IMR-90 (cell line): ENCODE data around the gene CAMK4. TPM values are rescaled to one million over a fixed set of nuclear protein-coding genes. Genes with fewer than 3 reads are reported as not detected.

Experiments used
- ATAC-seq: fragments of 200-7000 bp; cut with Tn5 transposase; 2 replicates; pipeline ENCODE4 v1.9.1; 2020; ENCODE audit warnings: low read depth, mild to moderate bottlenecking, moderate library complexity
- BruUV-seq: library from RNA; stranded (reverse); fragments of 400-500 nt; replicated peaks from 2 replicates; lab custom pipeline; 2021; lab: Mats Ljungman, UMichigan
- CTCF ChIA-PET: fragments of 300-600 bp; formaldehyde crosslinking; extraction: SDS; loops from one replicate; lab custom pipeline; 2021; ENCODE audit warnings: antibody characterized with exemption; lab: Yijun Ruan, JAX
- POLR2A ChIA-PET: fragments of 300-600 bp; sonication (Branson Sonifier 250); formaldehyde crosslinking; loops from one replicate; lab custom pipeline; 2022; ENCODE audit warnings: antibody characterized with exemption; ENCODE audit not compliant: unreplicated experiment; lab: Charles Lee
- DNase-seq: peaks from one replicate; pipeline ENCODE4 v3.0.0; 2013
- H2AFZ ChIP-seq: replicated peaks from 2 replicates; pipeline ENCODE3; 2013; ENCODE audit warnings: low read length, mild to moderate bottlenecking; ENCODE audit not compliant: poor library complexity
- H2AK5ac ChIP-seq: 2 replicates; pipeline ENCODE4 v1.6.1; 2013; ENCODE audit warnings: low read depth, low read length, inconsistent platforms
- H2AK9ac ChIP-seq: replicated peaks from 2 replicates; pipeline ENCODE3; 2013; ENCODE audit warnings: mild to moderate bottlenecking, low read depth, low read length, moderate library complexity; ENCODE audit not compliant: poor library complexity
- H2BK120ac ChIP-seq: 2 replicates; pipeline ENCODE4 v1.6.1; 2013; ENCODE audit warnings: low read depth, low read length, inconsistent platforms
- H2BK15ac ChIP-seq: 3 replicates; pipeline ENCODE4 v1.6.1; 2013; ENCODE audit warnings: low read depth, low read length, inconsistent platforms
- H2BK20ac ChIP-seq: 2 replicates; pipeline ENCODE4 v1.6.1; 2013; ENCODE audit warnings: low read depth, mild to moderate bottlenecking, inconsistent platforms, low read length, moderate library complexity
- H2BK5ac ChIP-seq: 2 replicates; pipeline ENCODE4 v1.6.1; 2013; ENCODE audit warnings: mild to moderate bottlenecking, low read depth, low read length, inconsistent platforms; ENCODE audit not compliant: poor library complexity, severe bottlenecking
- H3K14ac ChIP-seq: replicated peaks from 2 replicates; pipeline ENCODE4 v1.6.1; 2013; ENCODE audit warnings: low read depth, low read length, inconsistent platforms
- H3K18ac ChIP-seq: 2 replicates; pipeline ENCODE4 v1.6.1; 2013; ENCODE audit warnings: low read depth, low read length, control low read depth
- H3K23ac ChIP-seq: 2 replicates; pipeline ENCODE4 v1.6.1; 2013; ENCODE audit warnings: low read depth, low read length, inconsistent platforms
- H3K27ac ChIP-seq: 2 replicates; pipeline ENCODE4 v1.5.1; 2013; ENCODE audit warnings: mild to moderate bottlenecking, control low read depth, low read length; ENCODE audit not compliant: insufficient read depth
- H3K27me3 ChIP-seq: 2 replicates; pipeline ENCODE4 v1.6.1; 2013; ENCODE audit warnings: low read length; ENCODE audit not compliant: control insufficient read depth, insufficient read depth
- H3K36me3 ChIP-seq: 2 replicates; pipeline ENCODE4 v1.6.1; 2013; ENCODE audit warnings: low read length, mixed read lengths; ENCODE audit not compliant: control insufficient read depth, insufficient read depth
- H3K4ac ChIP-seq: 2 replicates; pipeline ENCODE4 v1.6.1; 2013; ENCODE audit warnings: low read depth, low read length, inconsistent platforms
- H3K4me1 ChIP-seq: 2 replicates; pipeline ENCODE4 v1.6.1; 2013; ENCODE audit warnings: low read length, mixed read lengths; ENCODE audit not compliant: control insufficient read depth, insufficient read depth
- H3K4me2 ChIP-seq: 2 replicates; pipeline ENCODE4 v1.6.1; 2013; ENCODE audit warnings: low read depth, mild to moderate bottlenecking, control low read depth, low read length, moderate library complexity
- H3K4me3 ChIP-seq: 2 replicates; pipeline ENCODE4 v1.5.1; 2013; ENCODE audit warnings: low read depth, mild to moderate bottlenecking, control low read depth, low read length, moderate library complexity; ENCODE audit not compliant: insufficient read depth
- H3K56ac ChIP-seq: 2 replicates; pipeline ENCODE4 v1.6.1; 2013; ENCODE audit warnings: low read length, inconsistent platforms; ENCODE audit not compliant: insufficient read depth; ENCODE audit errors: extremely low read depth
- H3K79me1 ChIP-seq, 2 experiments: 2 replicates each; pipeline ENCODE4 v1.6.1; 2013; ENCODE audit warnings: low read length in 2 of 2, inconsistent platforms in 1 of 2, low read depth in 1 of 2
- H3K9ac ChIP-seq: 2 replicates; pipeline ENCODE4 v1.6.1; 2013; ENCODE audit warnings: low read depth, low read length, control low read depth
- H3K9me1 ChIP-seq: 2 replicates; pipeline ENCODE4 v1.6.1; 2013; ENCODE audit warnings: low read length, inconsistent platforms; ENCODE audit not compliant: insufficient read depth
- H3K9me3 ChIP-seq: 2 replicates; pipeline ENCODE4 v1.6.1; 2013; ENCODE audit warnings: low read length; ENCODE audit not compliant: control insufficient read depth, insufficient read depth
- H4K20me1 ChIP-seq: 2 replicates; pipeline ENCODE4 v1.6.1; 2013; ENCODE audit warnings: low read length, inconsistent platforms; ENCODE audit not compliant: insufficient read depth
- H4K5ac ChIP-seq: 2 replicates; pipeline ENCODE4 v1.6.1; 2013; ENCODE audit warnings: mild to moderate bottlenecking, low read depth, low read length, control low read depth
- H4K8ac ChIP-seq, 2 experiments: 2 replicates each; pipeline ENCODE4 v1.6.1; 2013; ENCODE audit warnings: low read depth in 2 of 2, low read length in 2 of 2, control low read depth in 1 of 2, inconsistent platforms in 1 of 2
- H4K91ac ChIP-seq: 2 replicates; pipeline ENCODE4 v1.6.1; 2013; ENCODE audit warnings: low read depth, low read length, inconsistent platforms; ENCODE audit not compliant: insufficient read depth
- CEBPB ChIP-seq: IDR thresholded peaks from 2 replicates; pipeline ENCODE4 v1.6.1; 2012; ENCODE audit warnings: low read depth, low read length, improper control_type of control experiment
- MXI1 ChIP-seq: IDR thresholded peaks from 2 replicates; pipeline ENCODE4 v1.6.1; 2012; ENCODE audit warnings: low read depth, mild to moderate bottlenecking, low read length, moderate library complexity, borderline replicate concordance
- POLR2A ChIP-seq: IDR thresholded peaks from 2 replicates; pipeline ENCODE4 v1.6.1; 2012; ENCODE audit warnings: mild to moderate bottlenecking, low read depth, low read length
- SMC3 ChIP-seq: fragments of 150-350 bp; IDR thresholded peaks from 2 replicates; pipeline ENCODE4 v1.6.1; 2016; ENCODE audit warnings: low read depth, mild to moderate bottlenecking, antibody characterized with exemption, low read length, moderate library complexity
- WGBS, 2 experiments: methylation state at CpG; one replicate each; pipeline versions ENCODE4 v1.1.5 to v1.1.7; 2013; ENCODE audit warnings: missing lambda C conversion rate in 2 of 2; ENCODE audit not compliant: insufficient read length in 1 of 2; ENCODE audit errors: extremely low coverage in 2 of 2; 5-methylcytosine and 5-hydroxymethylcytosine counted together
- dilution Hi-C: fragments of 300-500 bp; cut with HindIII; formaldehyde crosslinking; loops from one replicate; pipeline ENCODE4 v1.14.3; 2018; ENCODE audit warnings: low sequenced_read_pairs; ENCODE audit not compliant: unreplicated experiment
- in situ Hi-C: fragments of 300-500 bp; cut with MboI; formaldehyde crosslinking; loops from 3 replicates; pipeline ENCODE4 v1.14.3; 2019; ENCODE audit warnings: low sequenced_read_pairs, inconsistent platforms, mixed read lengths
- intact Hi-C: fragments of 100-400 bp; cut with micrococcal nuclease; formaldehyde crosslinking; loops from 2 replicates; pipeline ENCODE4 v1.10.0; 2022
- polyA plus RNA-seq, 3 experiments: library from polyadenylated mRNA; depleted of rRNA; stranded (reverse); fragments of >200 nt; gene quantifications; 2 replicates each; pipeline ENCODE4 v1.2.3, GENCODE V29; 2012; ENCODE audit warnings: low replicate concordance in 1 of 3
- total RNA-seq: library from RNA; depleted of rRNA; stranded (reverse); fragments of >200 nt; gene quantifications from 2 replicates; pipeline ENCODE4 v1.2.3, GENCODE V29; 2012
- TF ChIP-seq, protein P1 (sequence below): fragments of 150-350 bp; IDR thresholded peaks from 2 replicates; pipeline ENCODE4 v1.6.1; 2017; ENCODE audit warnings: mild to moderate bottlenecking, antibody characterized with exemption, low read length, low read depth
- TF ChIP-seq, protein P2 (sequence below): fragments of 150-350 bp; IDR thresholded peaks from 2 replicates; pipeline ENCODE4 v1.6.1; 2016; ENCODE audit warnings: low read depth, mild to moderate bottlenecking, low read length, moderate library complexity, borderline replicate concordance
- TF ChIP-seq, protein P3 (sequence below): conservative IDR thresholded peaks from 2 replicates; pipeline ENCODE4 v1.5.1; 2012; ENCODE audit warnings: mild to moderate bottlenecking, low read depth, low read length, improper control_type of control experiment

CAMK4 gene
- total and polyA plus RNA-seq, 2 of the 4 experiments (the other 2 are of a cell fraction), result 3.7 to 4.8 TPM

DNA sequence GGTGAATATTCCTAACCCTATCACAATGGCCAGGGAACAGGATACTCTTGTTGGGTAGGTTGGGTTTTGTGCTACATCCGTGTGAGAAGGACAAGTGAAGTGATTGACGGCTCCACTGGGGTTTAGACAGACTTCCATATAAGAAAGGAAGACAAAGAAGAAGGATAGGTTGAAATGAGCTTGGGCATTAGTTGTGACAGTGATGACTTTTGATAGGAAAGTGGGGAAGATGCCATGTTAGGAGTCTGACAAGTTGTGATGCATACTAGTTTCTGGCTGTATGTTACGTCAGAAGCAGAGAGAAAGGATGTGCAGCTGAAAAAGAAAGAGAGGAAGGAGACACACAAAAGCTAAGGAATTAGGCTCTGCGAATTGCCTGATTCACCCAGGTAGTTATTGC lies 150.2 kb downstream of the CAMK4 start:
- Histone ChIP-seq H3K9me3 (no peaks in the 10 kb centered on the region), H2BK15ac (no peak overlapping the region), H4K5ac (no peak overlapping the region), H3K9me1 (no peaks in the 10 kb centered on the region), H3K27me3 (no peaks in the 10 kb centered on the region), H4K91ac (no peak overlapping the region), H3K18ac (no peak overlapping the region), H2BK120ac (no peak overlapping the region), H4K8ac (no peak overlapping the region), H3K79me1 (no peaks in the 10 kb centered on the region), H3K4ac (no peak overlapping the region), H3K36me3 (no peaks in the 10 kb centered on the region), H3K14ac (no peak overlapping the region), H2BK20ac (no peak overlapping the region), H2AFZ (no peak overlapping the region), H3K27ac (no peak overlapping the region), H3K56ac (no peak overlapping the region), H3K4me2 (no peak overlapping the region), H3K23ac (no peak overlapping the region), H2BK5ac (no peak overlapping the region), H4K20me1 (no peaks in the 10 kb centered on the region), H2AK9ac (no peak overlapping the region), H2AK5ac (no peak overlapping the region), H3K9ac (no peak overlapping the region), H3K4me1 (no peaks in the 10 kb centered on the region), H3K4me3 (no peak overlapping the region)
- WGBS, 2 experiments, result 83% methylated on average over 1 of the region's 4 CpGs; no CpG with 5 or more reads in 1 of the 2 experiments
- in situ Hi-C loops, result no loop called here
- ATAC-seq, result no peak
- no peak for DNase-seq
- TF ChIP-seq CEBPB (no peak), SMC3 (no peak), MXI1 (no peak), POLR2A (no peak)
- TF ChIP-seq, protein P1, sequence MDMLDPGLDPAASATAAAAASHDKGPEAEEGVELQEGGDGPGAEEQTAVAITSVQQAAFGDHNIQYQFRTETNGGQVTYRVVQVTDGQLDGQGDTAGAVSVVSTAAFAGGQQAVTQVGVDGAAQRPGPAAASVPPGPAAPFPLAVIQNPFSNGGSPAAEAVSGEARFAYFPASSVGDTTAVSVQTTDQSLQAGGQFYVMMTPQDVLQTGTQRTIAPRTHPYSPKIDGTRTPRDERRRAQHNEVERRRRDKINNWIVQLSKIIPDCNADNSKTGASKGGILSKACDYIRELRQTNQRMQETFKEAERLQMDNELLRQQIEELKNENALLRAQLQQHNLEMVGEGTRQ, result no peak
- TF ChIP-seq, protein P2, sequence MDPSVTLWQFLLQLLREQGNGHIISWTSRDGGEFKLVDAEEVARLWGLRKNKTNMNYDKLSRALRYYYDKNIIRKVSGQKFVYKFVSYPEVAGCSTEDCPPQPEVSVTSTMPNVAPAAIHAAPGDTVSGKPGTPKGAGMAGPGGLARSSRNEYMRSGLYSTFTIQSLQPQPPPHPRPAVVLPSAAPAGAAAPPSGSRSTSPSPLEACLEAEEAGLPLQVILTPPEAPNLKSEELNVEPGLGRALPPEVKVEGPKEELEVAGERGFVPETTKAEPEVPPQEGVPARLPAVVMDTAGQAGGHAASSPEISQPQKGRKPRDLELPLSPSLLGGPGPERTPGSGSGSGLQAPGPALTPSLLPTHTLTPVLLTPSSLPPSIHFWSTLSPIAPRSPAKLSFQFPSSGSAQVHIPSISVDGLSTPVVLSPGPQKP, result no peak
- TF ChIP-seq, protein P3, sequence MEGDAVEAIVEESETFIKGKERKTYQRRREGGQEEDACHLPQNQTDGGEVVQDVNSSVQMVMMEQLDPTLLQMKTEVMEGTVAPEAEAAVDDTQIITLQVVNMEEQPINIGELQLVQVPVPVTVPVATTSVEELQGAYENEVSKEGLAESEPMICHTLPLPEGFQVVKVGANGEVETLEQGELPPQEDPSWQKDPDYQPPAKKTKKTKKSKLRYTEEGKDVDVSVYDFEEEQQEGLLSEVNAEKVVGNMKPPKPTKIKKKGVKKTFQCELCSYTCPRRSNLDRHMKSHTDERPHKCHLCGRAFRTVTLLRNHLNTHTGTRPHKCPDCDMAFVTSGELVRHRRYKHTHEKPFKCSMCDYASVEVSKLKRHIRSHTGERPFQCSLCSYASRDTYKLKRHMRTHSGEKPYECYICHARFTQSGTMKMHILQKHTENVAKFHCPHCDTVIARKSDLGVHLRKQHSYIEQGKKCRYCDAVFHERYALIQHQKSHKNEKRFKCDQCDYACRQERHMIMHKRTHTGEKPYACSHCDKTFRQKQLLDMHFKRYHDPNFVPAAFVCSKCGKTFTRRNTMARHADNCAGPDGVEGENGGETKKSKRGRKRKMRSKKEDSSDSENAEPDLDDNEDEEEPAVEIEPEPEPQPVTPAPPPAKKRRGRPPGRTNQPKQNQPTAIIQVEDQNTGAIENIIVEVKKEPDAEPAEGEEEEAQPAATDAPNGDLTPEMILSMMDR, result no peak
- ChIA-PET CTCF (no interaction called here), POLR2A (no interaction called here)
- intact Hi-C loops, result no loop called here
- no TSS peak for BruUV-seq
- dilution Hi-C loops, result no loop called here
